SK-N-SH (cell line): ENCODE measurements around the gene SNU13. TPM values are rescaled to one million over a fixed set of nuclear protein-coding genes. Genes with fewer than 3 reads are reported as not detected.
"Not testable (repeated sequence)": the region's sequence is repeated elsewhere in the genome, so short reads cannot be mapped to it uniquely, and the experiment has no call there.

Source experiments
- CTCF ChIA-PET: fragments of 300-600, 350-600 bp; formaldehyde crosslinking; extraction: SDS; loops from one replicate; lab custom pipeline; 2021; lab: Yijun Ruan, JAX
- POLR2A ChIA-PET: fragments of 350-600 bp; sonication (Branson Sonifier 250); formaldehyde crosslinking; extraction: SDS; loops from one replicate; lab custom pipeline; 2020; ENCODE audit warnings: antibody characterized with exemption, inconsistent platforms; lab: Yijun Ruan, JAX
- DNase-seq: peaks from one replicate; pipeline ENCODE4 v3.0.0; 2012
- H2AFZ ChIP-seq: fragments of 200-600 bp; sonication (generic); 2 replicates; pipeline ENCODE4 v1.8.1; 2016; ENCODE audit warnings: antibody characterized with exemption, mild to moderate bottlenecking, low read depth
- H3F3A ChIP-seq: fragments of 200-600 bp; sonication (generic); replicated peaks from 2 replicates; pipeline ENCODE3; 2016; ENCODE audit warnings: antibody characterized with exemption, mild to moderate bottlenecking; ENCODE audit not compliant: insufficient read depth
- H3K27ac ChIP-seq, 2 experiments: fragments of 200-500 bp in 1 of 2; fragments of 200-600 bp in 1 of 2; sonication (Bioruptor generic) in 1 of 2; sonication (generic), shearing (Covaris generic) in 1 of 2; 2 replicates each; pipeline versions ENCODE4 v1.5.1 to v1.6.1; 2014 to 2016; ENCODE audit warnings: low read depth in 2 of 2, inconsistent platforms in 1 of 2, low read length in 1 of 2, mild to moderate bottlenecking in 1 of 2, mixed read lengths in 1 of 2
- H3K27me3 ChIP-seq: fragments of 200-600 bp; sonication (generic), shearing (Covaris generic); 2 replicates; pipeline ENCODE4 v1.6.1; 2016; ENCODE audit warnings: mixed run types; ENCODE audit not compliant: insufficient read depth
- H3K36me3 ChIP-seq, 2 experiments: fragments of 200-500 bp in 1 of 2; fragments of 200-600 bp in 1 of 2; sonication (Bioruptor generic) in 1 of 2; sonication (generic) in 1 of 2; replicated peaks in 1 of 2; 2 replicates each; pipeline versions ENCODE3 to v1.5.1; 2014 to 2016; ENCODE audit warnings: low read length in 1 of 2, mild to moderate bottlenecking in 1 of 2; ENCODE audit not compliant: insufficient read depth in 2 of 2, control insufficient read depth in 1 of 2
- H3K4me1 ChIP-seq, 2 experiments: fragments of 200-500 bp in 1 of 2; fragments of 200-600 bp in 1 of 2; sonication (Bioruptor generic) in 1 of 2; sonication (generic), shearing (Covaris generic) in 1 of 2; 2 replicates each; pipeline versions ENCODE4 v1.5.1 to v1.6.1; 2014 to 2016; ENCODE audit warnings: low read depth in 1 of 2, low read length in 1 of 2, mixed run types in 1 of 2; ENCODE audit not compliant: insufficient read depth in 2 of 2, control insufficient read depth in 1 of 2
- H3K4me2 ChIP-seq: fragments of 200-600 bp; sonication (generic), shearing (Covaris generic); 2 replicates; pipeline ENCODE4 v1.6.1; 2017; ENCODE audit warnings: mixed run types
- H3K4me3 ChIP-seq, 2 experiments: fragments of 200-500 bp in 1 of 2; fragments of 200-600 bp in 1 of 2; sonication (Bioruptor generic) in 1 of 2; sonication (generic), shearing (Covaris generic) in 1 of 2; 2 replicates each; pipeline versions ENCODE4 v1.5.1 to v1.8.1; 2014 to 2016; ENCODE audit warnings: low read depth in 2 of 2, inconsistent platforms in 1 of 2, low read length in 1 of 2, mild to moderate bottlenecking in 1 of 2, mixed read lengths in 1 of 2, moderate library complexity in 1 of 2
- H3K79me2 ChIP-seq: fragments of 200-600 bp; sonication (generic); 2 replicates; pipeline ENCODE4 v1.8.1; 2017; ENCODE audit warnings: mild to moderate bottlenecking; ENCODE audit not compliant: insufficient read depth
- H3K9ac ChIP-seq: fragments of 200-600 bp; sonication (generic); 2 replicates; pipeline ENCODE4 v1.6.1; 2017; ENCODE audit warnings: mixed run types
- H3K9me2 ChIP-seq: fragments of 200-600 bp; sonication (generic); 2 replicates; pipeline ENCODE4 v1.6.1; 2017; ENCODE audit warnings: mixed run types
- H3K9me3 ChIP-seq: fragments of 200-600 bp; sonication (generic); 2 replicates; pipeline ENCODE4 v1.6.1; 2017; ENCODE audit warnings: mixed run types, mild to moderate bottlenecking, moderate library complexity
- H4K20me1 ChIP-seq: fragments of 200-600 bp; sonication (generic); 2 replicates; pipeline ENCODE4 v1.6.1; 2017; ENCODE audit warnings: mild to moderate bottlenecking, mixed run types; ENCODE audit not compliant: insufficient read depth
- CHD2 ChIP-seq: fragments of 150-350 bp; IDR thresholded peaks from 2 replicates; pipeline ENCODE4 v1.6.1; 2018; ENCODE audit warnings: low read length; ENCODE audit not compliant: partially characterized antibody
- ELF1 ChIP-seq: IDR thresholded peaks from 2 replicates; pipeline ENCODE4 v1.4.0; 2012
- EZH2phosphoT487 ChIP-seq: fragments of 200-600 bp; sonication (generic); IDR thresholded peaks from 2 replicates; pipeline ENCODE4 v1.6.1; 2017; ENCODE audit warnings: low read depth, mixed run types, mild to moderate bottlenecking, antibody characterized with exemption, moderate library complexity, borderline replicate concordance
- FOSL2 ChIP-seq: IDR thresholded peaks from 2 replicates; pipeline ENCODE4 v1.4.0; 2012; ENCODE audit warnings: low read depth, mild to moderate bottlenecking, moderate library complexity, borderline replicate concordance
- FOXM1 ChIP-seq: IDR thresholded peaks from 2 replicates; pipeline ENCODE4 v1.4.0; 2012; ENCODE audit warnings: low read depth, mild to moderate bottlenecking
- GATA2 ChIP-seq: sonication (generic); formaldehyde crosslinking; IDR thresholded peaks from 2 replicates; pipeline ENCODE4 v1.5.0; 2020; ENCODE audit warnings: mild to moderate bottlenecking, missing genetic modification reagents
- JUND ChIP-seq: IDR thresholded peaks from 2 replicates; pipeline ENCODE4 v1.4.0; 2012
- MEF2A ChIP-seq: IDR thresholded peaks from 2 replicates; pipeline ENCODE4 v1.4.0; 2012; ENCODE audit warnings: low read depth, borderline replicate concordance
- NFIC ChIP-seq: IDR thresholded peaks from 2 replicates; pipeline ENCODE4 v1.4.0; 2012; ENCODE audit warnings: borderline replicate concordance
- RCOR1 ChIP-seq: fragments of 150-350 bp; IDR thresholded peaks from 2 replicates; pipeline ENCODE4 v1.6.1; 2017; ENCODE audit warnings: antibody characterized with exemption, low read length
- RFX5 ChIP-seq: IDR thresholded peaks from 2 replicates; pipeline ENCODE4 v1.6.1; 2012; ENCODE audit warnings: mild to moderate bottlenecking, improper control_type of control experiment, low read length
- RXRA ChIP-seq: IDR thresholded peaks from 2 replicates; pipeline ENCODE4 v1.4.0; 2012; ENCODE audit warnings: low read depth, mild to moderate bottlenecking, borderline replicate concordance
- SIN3A ChIP-seq: IDR thresholded peaks from 2 replicates; pipeline ENCODE4 v1.6.1; 2012; ENCODE audit warnings: low read depth, mild to moderate bottlenecking, low read length, moderate library complexity, borderline replicate concordance
- SMC3 ChIP-seq: IDR thresholded peaks from 2 replicates; pipeline ENCODE4 v1.6.1; 2012; ENCODE audit warnings: low read depth, low read length, improper control_type of control experiment
- TEAD4 ChIP-seq: IDR thresholded peaks from 2 replicates; pipeline ENCODE4 v1.4.0; 2012; ENCODE audit warnings: mild to moderate bottlenecking, borderline replicate concordance; ENCODE audit not compliant: insufficient read depth
- WGBS: methylation state at CpG from one replicate; pipeline ENCODE4 v1.1.6; 2017; ENCODE audit warnings: low lambda C conversion rate; 5-methylcytosine and 5-hydroxymethylcytosine counted together
- polyA plus RNA-seq, 3 experiments: library from polyadenylated mRNA; depleted of rRNA; stranded (reverse); fragments of >200 nt; gene quantifications; 2 replicates each; pipeline ENCODE4 v1.2.3, GENCODE V29; 2012
- TF ChIP-seq, protein P1 (sequence below): fragments of 200-600 bp; sonication (generic); IDR thresholded peaks from 2 replicates; pipeline ENCODE4 v1.6.1; 2017; ENCODE audit warnings: antibody characterized with exemption, mild to moderate bottlenecking, moderate library complexity
- TF ChIP-seq, protein P2 (sequence below): IDR thresholded peaks from 2 replicates; pipeline ENCODE4 v1.4.0; 2012; ENCODE audit warnings: low read depth
- TF ChIP-seq, protein P3 (sequence below): IDR thresholded peaks from 2 replicates; pipeline ENCODE4; 2012
- TF ChIP-seq, protein P4 (sequence below): fragments of 150-350 bp; IDR thresholded peaks from 2 replicates; pipeline ENCODE4 v1.6.1; 2016; ENCODE audit warnings: mild to moderate bottlenecking, low read depth, low read length

SNU13 gene
- polyA plus RNA-seq, 1 of the 3 experiments (the other 2 are of a cell fraction) = 282 TPM

DNA sequence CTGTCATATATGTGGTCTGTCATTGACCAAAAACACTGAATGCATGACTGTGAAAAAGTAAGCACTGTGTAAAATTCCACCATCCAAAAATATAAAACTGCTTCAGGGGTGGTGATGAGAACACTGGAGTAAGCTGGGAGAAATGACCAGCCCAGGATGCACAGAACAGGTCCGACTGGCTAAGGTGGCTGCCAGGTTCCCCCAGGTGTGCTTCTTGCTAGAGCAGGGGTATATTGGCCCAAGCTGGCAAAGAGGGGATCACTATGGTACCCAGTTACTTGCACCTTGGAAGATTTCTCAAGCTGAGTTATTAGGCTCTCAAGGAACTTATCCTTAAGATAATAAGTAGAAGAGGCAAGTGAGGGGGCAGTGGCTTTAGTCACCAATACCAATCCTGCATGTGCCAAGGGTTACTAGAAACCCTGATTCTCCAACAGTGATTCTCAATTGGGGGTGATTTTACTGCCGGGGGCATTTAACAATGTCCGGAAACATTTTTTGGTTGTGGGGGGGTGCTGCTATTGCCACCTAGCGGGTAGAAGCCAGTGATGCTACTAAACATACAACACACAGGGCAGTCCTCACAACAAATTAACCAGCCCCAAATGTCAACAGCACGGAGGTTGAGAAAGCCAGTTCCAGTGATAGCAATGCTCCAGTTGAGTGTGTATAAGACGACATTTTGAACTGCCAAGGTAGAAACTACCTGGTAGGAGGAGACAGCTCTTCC lies 15.7 kb downstream of the SNU13 start:
- Histone ChIP-seq H3K27ac (no peak overlapping the region), H3K9me2 (no peaks in the 10 kb centered on the region), H3K4me1 (no peaks in the 10 kb centered on the region), H3K27me3 (no peaks in the 10 kb centered on the region), H3K4me3 (no peak overlapping the region), H3F3A (peaks cover 6% of the 10 kb centered on the region), H3K4me2 (no peak overlapping the region), H3K9me3 (no peaks in the 10 kb centered on the region), H2AFZ (no peak overlapping the region), H3K79me2 (peaks cover 3% of the 10 kb centered on the region; the same call in 1 of the 2 replicates), H4K20me1 (no peaks in the 10 kb centered on the region), H3K36me3 (peaks cover 0 to 10% of the 10 kb centered on the region in 2 experiments), H3K9ac (no peak overlapping the region)
- no peak for DNase-seq
- TF ChIP-seq RFX5 = no peak
- no peak for TF ChIP-seq GATA2 (CRISPR knock-in tag)
- no peak for TF ChIP-seq MEF2A
- no peak for TF ChIP-seq RCOR1
- TF ChIP-seq JUND = no peak
- TF ChIP-seq, protein P1, sequence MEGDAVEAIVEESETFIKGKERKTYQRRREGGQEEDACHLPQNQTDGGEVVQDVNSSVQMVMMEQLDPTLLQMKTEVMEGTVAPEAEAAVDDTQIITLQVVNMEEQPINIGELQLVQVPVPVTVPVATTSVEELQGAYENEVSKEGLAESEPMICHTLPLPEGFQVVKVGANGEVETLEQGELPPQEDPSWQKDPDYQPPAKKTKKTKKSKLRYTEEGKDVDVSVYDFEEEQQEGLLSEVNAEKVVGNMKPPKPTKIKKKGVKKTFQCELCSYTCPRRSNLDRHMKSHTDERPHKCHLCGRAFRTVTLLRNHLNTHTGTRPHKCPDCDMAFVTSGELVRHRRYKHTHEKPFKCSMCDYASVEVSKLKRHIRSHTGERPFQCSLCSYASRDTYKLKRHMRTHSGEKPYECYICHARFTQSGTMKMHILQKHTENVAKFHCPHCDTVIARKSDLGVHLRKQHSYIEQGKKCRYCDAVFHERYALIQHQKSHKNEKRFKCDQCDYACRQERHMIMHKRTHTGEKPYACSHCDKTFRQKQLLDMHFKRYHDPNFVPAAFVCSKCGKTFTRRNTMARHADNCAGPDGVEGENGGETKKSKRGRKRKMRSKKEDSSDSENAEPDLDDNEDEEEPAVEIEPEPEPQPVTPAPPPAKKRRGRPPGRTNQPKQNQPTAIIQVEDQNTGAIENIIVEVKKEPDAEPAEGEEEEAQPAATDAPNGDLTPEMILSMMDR = no peak
- TF ChIP-seq CHD2 = no peak
- TF ChIP-seq FOXM1 = no peak
- TF ChIP-seq ELF1 = no peak
- no peak for TF ChIP-seq FOSL2
- no peak for TF ChIP-seq RXRA
- TF ChIP-seq SIN3A = no peak
- TF ChIP-seq EZH2phosphoT487 = no peak
- TF ChIP-seq, protein P2, sequence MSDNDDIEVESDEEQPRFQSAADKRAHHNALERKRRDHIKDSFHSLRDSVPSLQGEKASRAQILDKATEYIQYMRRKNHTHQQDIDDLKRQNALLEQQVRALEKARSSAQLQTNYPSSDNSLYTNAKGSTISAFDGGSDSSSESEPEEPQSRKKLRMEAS = no peak
- no peak for TF ChIP-seq SMC3
- TF ChIP-seq, protein P3, sequence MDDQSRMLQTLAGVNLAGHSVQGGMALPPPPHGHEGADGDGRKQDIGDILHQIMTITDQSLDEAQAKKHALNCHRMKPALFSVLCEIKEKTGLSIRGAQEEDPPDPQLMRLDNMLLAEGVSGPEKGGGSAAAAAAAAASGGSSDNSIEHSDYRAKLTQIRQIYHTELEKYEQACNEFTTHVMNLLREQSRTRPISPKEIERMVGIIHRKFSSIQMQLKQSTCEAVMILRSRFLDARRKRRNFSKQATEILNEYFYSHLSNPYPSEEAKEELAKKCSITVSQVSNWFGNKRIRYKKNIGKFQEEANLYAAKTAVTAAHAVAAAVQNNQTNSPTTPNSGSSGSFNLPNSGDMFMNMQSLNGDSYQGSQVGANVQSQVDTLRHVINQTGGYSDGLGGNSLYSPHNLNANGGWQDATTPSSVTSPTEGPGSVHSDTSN = no peak
- TF ChIP-seq TEAD4 = no peak
- TF ChIP-seq, protein P4, sequence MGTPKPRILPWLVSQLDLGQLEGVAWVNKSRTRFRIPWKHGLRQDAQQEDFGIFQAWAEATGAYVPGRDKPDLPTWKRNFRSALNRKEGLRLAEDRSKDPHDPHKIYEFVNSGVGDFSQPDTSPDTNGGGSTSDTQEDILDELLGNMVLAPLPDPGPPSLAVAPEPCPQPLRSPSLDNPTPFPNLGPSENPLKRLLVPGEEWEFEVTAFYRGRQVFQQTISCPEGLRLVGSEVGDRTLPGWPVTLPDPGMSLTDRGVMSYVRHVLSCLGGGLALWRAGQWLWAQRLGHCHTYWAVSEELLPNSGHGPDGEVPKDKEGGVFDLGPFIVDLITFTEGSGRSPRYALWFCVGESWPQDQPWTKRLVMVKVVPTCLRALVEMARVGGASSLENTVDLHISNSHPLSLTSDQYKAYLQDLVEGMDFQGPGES = no peak
- no peak for TF ChIP-seq NFIC
- CTCF ChIA-PET = no interaction called here
- POLR2A ChIA-PET = no interaction called here
- 55% methylated on average over 5 of the region's 6 CpGs for WGBS

DNA sequence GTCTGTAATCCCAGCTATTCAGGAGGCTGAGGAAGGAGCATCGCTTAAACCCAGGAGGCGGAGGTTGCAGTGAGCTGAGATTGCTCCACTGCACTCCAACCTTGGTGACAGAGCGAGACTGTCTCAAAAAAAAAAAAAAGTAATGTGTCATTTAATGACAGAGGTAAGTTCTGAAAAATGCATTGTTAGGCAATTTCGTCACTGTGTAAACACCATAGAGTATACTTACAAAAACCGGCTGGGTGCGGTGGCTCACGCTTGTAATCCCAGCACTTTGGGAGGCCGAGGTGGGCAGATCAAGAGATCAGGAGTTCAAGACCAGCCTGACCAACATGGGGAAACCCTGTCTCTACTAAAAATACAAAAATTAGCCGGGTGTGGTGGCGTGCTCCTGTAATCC lies 16.6 kb downstream of the SNU13 start:
- H3K36me3 ChIP-seq, POLR2A ChIA-PET, H3K79me2 ChIP-seq, CTCF ChIA-PET, H3K27me3 ChIP-seq, H4K20me1 ChIP-seq, DNase-seq, H3K27ac ChIP-seq, H3K9ac ChIP-seq, H3K9me3 ChIP-seq, H3K4me1 ChIP-seq, H2AFZ ChIP-seq, H3K4me2 ChIP-seq, H3K9me2 ChIP-seq, H3K4me3 ChIP-seq: not testable (repeated sequence)
- peaks cover 11% of the 10 kb centered on the region for H3F3A ChIP-seq
- WGBS = 79% methylated on average over 9 of the region's 10 CpGs
